Measurements from ENCODE around the gene ATP6V1C2. TPM values are rescaled to one million over a fixed set of nuclear protein-coding genes. Genes with fewer than 3 reads are reported as not detected.

The ATP6V1C2 gene
- total and polyA plus RNA-seq, 9 of the 15 experiments (the other 6 are each of a cell fraction or from before 2014, with no cell fraction given), result 0.01 to 0.31 (median 0.10) TPM; not detected in 4

DNA sequence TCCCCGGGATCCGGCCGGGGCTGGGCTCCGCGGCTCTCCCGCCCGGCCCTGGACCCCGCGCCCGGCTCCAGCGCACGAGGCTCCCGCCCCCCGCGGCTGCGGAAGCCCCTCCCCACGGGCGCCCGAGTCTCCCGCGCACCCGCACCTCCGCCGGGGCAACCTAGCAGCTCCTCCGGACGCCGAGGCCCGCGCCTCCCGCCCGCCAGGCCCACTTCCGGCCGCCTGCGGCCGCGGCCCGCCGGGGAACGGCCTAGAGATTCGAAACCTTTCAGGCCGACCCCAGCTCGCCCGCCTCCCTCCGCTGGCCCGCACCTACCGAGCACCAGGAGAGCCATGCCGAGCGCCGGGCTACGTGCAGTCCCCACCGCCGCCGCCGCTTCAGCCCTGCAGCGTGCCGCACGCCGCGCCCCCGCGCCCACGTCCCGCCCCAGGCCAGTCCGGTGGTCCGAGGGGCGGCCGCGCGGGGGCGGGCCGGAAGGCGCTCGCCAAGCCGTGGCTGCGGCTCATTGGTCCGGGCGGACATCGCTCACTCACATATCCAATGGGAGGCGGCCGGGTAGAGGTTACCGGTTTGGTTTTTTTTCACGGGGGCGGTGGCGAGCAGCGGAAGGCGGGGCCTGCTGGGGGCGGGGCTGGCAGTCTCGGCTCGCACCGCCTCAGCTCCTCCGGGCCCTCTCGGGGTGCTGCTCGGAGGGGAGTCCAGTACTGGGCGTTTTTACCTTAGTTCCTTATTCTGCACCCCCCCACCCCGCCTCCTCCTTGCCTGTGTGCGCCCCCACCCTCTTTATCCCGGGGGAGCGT, 91.1 kb downstream of the ATP6V1C2 start, which contains the start of gene PDIA6 (continued):
- TF ChIP-seq, protein P1, sequence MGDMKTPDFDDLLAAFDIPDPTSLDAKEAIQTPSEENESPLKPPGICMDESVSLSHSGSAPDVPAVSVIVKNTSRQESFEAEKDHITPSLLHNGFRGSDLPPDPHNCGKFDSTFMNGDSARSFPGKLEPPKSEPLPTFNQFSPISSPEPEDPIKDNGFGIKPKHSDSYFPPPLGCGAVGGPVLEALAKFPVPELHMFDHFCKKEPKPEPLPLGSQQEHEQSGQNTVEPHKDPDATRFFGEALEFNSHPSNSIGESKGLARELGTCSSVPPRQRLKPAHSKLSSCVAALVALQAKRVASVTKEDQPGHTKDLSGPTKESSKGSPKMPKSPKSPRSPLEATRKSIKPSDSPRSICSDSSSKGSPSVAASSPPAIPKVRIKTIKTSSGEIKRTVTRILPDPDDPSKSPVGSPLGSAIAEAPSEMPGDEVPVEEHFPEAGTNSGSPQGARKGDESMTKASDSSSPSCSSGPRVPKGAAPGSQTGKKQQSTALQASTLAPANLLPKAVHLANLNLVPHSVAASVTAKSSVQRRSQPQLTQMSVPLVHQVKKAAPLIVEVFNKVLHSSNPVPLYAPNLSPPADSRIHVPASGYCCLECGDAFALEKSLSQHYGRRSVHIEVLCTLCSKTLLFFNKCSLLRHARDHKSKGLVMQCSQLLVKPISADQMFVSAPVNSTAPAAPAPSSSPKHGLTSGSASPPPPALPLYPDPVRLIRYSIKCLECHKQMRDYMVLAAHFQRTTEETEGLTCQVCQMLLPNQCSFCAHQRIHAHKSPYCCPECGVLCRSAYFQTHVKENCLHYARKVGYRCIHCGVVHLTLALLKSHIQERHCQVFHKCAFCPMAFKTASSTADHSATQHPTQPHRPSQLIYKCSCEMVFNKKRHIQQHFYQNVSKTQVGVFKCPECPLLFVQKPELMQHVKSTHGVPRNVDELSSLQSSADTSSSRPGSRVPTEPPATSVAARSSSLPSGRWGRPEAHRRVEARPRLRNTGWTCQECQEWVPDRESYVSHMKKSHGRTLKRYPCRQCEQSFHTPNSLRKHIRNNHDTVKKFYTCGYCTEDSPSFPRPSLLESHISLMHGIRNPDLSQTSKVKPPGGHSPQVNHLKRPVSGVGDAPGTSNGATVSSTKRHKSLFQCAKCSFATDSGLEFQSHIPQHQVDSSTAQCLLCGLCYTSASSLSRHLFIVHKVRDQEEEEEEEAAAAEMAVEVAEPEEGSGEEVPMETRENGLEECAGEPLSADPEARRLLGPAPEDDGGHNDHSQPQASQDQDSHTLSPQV (IDR thresholded peaks at IDR 0.05), result 0 out of 2 replicates have a peak, but pooled peaks have one; percentile 46
- peak; percentile 75; the same call in 1 of the 2 replicates for TF ChIP-seq CTBP1 (IDR thresholded peaks at IDR 0.05; ENCODE audit: borderline replicate concordance)
- no peak for TF ChIP-seq CHCHD3 (CRISPR knock-in tag; IDR thresholded peaks at IDR 0.05)
- TF ChIP-seq, protein P2, sequence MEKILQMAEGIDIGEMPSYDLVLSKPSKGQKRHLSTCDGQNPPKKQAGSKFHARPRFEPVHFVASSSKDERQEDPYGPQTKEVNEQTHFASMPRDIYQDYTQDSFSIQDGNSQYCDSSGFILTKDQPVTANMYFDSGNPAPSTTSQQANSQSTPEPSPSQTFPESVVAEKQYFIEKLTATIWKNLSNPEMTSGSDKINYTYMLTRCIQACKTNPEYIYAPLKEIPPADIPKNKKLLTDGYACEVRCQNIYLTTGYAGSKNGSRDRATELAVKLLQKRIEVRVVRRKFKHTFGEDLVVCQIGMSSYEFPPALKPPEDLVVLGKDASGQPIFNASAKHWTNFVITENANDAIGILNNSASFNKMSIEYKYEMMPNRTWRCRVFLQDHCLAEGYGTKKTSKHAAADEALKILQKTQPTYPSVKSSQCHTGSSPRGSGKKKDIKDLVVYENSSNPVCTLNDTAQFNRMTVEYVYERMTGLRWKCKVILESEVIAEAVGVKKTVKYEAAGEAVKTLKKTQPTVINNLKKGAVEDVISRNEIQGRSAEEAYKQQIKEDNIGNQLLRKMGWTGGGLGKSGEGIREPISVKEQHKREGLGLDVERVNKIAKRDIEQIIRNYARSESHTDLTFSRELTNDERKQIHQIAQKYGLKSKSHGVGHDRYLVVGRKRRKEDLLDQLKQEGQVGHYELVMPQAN (IDR thresholded peaks at IDR 0.05; ENCODE audit: borderline replicate concordance), result no peak
- no peak for TF ChIP-seq U2AF1 (optimal IDR thresholded peaks at IDR 0.05; ENCODE audit: low read depth, low read length)
- TF ChIP-seq L3MBTL2 (IDR thresholded peaks at IDR 0.05), result peak; percentile 49; the same call in 1 of the 2 replicates
- no peak for TF ChIP-seq ATF1 (CRISPR knock-in tag; IDR thresholded peaks at IDR 0.05)
- peak; percentile 90 for TF ChIP-seq ATF1 (tag; IDR thresholded peaks at IDR 0.05)
- TF ChIP-seq, protein P3, sequence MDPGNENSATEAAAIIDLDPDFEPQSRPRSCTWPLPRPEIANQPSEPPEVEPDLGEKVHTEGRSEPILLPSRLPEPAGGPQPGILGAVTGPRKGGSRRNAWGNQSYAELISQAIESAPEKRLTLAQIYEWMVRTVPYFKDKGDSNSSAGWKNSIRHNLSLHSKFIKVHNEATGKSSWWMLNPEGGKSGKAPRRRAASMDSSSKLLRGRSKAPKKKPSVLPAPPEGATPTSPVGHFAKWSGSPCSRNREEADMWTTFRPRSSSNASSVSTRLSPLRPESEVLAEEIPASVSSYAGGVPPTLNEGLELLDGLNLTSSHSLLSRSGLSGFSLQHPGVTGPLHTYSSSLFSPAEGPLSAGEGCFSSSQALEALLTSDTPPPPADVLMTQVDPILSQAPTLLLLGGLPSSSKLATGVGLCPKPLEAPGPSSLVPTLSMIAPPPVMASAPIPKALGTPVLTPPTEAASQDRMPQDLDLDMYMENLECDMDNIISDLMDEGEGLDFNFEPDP (CRISPR knock-in tag; IDR thresholded peaks at IDR 0.05), result no peak
- TF ChIP-seq, protein P4, sequence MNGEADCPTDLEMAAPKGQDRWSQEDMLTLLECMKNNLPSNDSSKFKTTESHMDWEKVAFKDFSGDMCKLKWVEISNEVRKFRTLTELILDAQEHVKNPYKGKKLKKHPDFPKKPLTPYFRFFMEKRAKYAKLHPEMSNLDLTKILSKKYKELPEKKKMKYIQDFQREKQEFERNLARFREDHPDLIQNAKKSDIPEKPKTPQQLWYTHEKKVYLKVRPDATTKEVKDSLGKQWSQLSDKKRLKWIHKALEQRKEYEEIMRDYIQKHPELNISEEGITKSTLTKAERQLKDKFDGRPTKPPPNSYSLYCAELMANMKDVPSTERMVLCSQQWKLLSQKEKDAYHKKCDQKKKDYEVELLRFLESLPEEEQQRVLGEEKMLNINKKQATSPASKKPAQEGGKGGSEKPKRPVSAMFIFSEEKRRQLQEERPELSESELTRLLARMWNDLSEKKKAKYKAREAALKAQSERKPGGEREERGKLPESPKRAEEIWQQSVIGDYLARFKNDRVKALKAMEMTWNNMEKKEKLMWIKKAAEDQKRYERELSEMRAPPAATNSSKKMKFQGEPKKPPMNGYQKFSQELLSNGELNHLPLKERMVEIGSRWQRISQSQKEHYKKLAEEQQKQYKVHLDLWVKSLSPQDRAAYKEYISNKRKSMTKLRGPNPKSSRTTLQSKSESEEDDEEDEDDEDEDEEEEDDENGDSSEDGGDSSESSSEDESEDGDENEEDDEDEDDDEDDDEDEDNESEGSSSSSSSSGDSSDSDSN (IDR thresholded peaks at IDR 0.05; ENCODE audit: borderline replicate concordance in 1 of 2, low read depth in 2 of 2, low read length in 2 of 2), result peak; percentile 61 to 72; a peak in 2 of 4 replicates
- peak; percentile 43; the same call in 1 of the 2 replicates for TF ChIP-seq ATF7 (IDR thresholded peaks at IDR 0.05)
- no peak for TF ChIP-seq KLF13 (tag; IDR thresholded peaks at IDR 0.05; ENCODE audit: borderline replicate concordance, low read depth)
- peak; percentile 43; the same call in 1 of the 2 replicates for TF ChIP-seq SAFB (IDR thresholded peaks at IDR 0.05; ENCODE audit: borderline replicate concordance, low read depth, low read length)
- no peak for TF ChIP-seq TSC22D4 (tag; IDR thresholded peaks at IDR 0.05)
- peak; percentile 80; the same call in 1 of the 2 replicates for TF ChIP-seq NR4A1 (CRISPR knock-in tag; IDR thresholded peaks at IDR 0.05)
- TF ChIP-seq NR4A1 (tag; IDR thresholded peaks at IDR 0.05), result no peak
- no peak; the same call in 1 of the 2 replicates for TF ChIP-seq ZBED1 (IDR thresholded peaks at IDR 0.05)

Measured in K562 (cell line).